ENCODE results near the gene CCDC8.
"Not testable (repeated sequence)": the region's sequence is repeated elsewhere in the genome, so short reads cannot be mapped to it uniquely, and the experiment has no call there.

CCDC8 gene

DNA sequence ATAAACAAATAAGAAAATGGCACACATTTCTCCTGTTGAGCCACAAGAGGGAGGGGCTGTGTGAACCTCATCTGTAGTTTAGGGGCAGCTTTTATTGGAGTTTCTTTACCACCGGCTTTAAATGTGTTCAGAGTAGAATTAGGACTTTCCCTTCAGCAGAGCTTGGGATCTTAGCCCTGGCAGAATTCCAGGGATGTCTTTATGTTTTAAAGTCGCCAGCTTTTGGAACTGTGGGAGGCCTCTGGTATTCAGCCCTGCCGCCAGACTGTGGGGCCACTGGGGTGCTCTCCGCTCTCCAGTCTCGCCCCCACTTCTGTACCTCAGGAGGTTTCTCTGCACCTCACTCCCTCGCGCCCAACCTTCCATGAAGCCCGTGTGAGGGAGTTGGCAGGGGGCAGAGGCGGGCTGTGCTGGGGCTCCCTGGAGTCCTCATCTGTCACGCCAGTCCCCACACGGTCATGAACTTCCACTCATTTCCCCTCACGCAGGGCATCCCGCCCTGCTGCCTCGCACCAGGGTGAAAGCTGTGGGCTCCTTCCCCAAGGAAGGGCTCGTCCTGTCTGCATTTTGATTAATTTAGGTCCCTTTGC is 31.5 kb downstream of the CCDC8 start:
- Histone ChIP-seq H3K9me3 (no peaks in the 10 kb centered on the region), H3K36me3 (peaks cover 84% of the 10 kb centered on the region), H3K27me3 (no peaks in the 10 kb centered on the region), H3K4me3 (ENCODE audit: low read depth, low read length) (no peak overlapping the region), H3K4me1 (no peaks in the 10 kb centered on the region)
- DNase-seq = no peak
- TF ChIP-seq, protein P1, sequence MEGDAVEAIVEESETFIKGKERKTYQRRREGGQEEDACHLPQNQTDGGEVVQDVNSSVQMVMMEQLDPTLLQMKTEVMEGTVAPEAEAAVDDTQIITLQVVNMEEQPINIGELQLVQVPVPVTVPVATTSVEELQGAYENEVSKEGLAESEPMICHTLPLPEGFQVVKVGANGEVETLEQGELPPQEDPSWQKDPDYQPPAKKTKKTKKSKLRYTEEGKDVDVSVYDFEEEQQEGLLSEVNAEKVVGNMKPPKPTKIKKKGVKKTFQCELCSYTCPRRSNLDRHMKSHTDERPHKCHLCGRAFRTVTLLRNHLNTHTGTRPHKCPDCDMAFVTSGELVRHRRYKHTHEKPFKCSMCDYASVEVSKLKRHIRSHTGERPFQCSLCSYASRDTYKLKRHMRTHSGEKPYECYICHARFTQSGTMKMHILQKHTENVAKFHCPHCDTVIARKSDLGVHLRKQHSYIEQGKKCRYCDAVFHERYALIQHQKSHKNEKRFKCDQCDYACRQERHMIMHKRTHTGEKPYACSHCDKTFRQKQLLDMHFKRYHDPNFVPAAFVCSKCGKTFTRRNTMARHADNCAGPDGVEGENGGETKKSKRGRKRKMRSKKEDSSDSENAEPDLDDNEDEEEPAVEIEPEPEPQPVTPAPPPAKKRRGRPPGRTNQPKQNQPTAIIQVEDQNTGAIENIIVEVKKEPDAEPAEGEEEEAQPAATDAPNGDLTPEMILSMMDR (IDR thresholded peaks at IDR 0.05; ENCODE audit: low read depth, low read length) = no peak

DNA sequence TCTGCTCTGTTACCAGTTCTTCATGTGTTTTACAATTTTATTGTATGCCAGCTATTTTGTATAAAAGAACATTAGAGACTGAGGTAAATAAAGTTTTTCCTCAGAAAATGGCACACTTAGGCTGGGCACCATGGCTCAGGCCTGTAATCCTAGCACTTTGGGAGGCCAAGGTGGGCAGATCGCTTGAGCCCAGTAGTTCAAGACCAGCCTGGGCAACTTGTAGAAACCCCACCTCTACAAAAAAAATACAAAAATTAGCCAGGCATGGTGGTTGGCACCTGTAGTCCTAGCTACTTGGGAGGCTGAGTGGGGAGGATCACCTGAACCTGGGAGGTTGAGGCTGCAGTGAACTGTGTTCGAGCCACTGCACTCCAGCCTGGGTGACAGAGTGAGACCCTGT is 32.0 kb downstream of the CCDC8 start:
- Histone ChIP-seq H3K4me3 (ENCODE audit: low read depth, low read length) (no peak overlapping the region), H3K4me1 (no peaks in the 10 kb centered on the region), H3K27me3 (no peaks in the 10 kb centered on the region), H3K36me3 (peaks cover 86% of the 10 kb centered on the region), H3K9me3 (no peaks in the 10 kb centered on the region)
- no peak for DNase-seq
- TF ChIP-seq, protein P1 (IDR thresholded peaks at IDR 0.05; ENCODE audit: low read depth, low read length) = no peak

DNA sequence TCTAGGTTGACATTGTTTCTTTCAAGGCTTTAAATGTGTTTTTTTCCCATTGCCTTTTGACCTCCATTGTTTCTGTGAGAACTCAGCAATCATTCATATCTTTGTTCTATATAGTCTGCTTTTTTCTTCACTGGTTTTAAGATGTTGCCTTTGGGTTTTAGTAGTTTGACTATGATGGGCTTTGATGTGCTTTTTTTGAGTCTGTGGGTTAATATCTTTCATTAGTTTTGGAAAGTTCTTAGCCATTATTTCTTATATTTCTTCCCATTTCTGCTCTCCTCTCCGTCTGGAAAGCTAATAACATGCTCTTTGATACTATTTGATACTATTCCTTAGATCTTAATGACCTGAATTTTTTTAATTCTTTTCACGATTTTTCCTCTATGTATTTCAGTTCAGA is 32.7 kb downstream of the CCDC8 start:
- TF ChIP-seq, protein P1 (IDR thresholded peaks at IDR 0.05; ENCODE audit: low read depth, low read length) = no peak
- H3K36me3 ChIP-seq = peaks cover 92% of the 10 kb centered on the region

DNA sequence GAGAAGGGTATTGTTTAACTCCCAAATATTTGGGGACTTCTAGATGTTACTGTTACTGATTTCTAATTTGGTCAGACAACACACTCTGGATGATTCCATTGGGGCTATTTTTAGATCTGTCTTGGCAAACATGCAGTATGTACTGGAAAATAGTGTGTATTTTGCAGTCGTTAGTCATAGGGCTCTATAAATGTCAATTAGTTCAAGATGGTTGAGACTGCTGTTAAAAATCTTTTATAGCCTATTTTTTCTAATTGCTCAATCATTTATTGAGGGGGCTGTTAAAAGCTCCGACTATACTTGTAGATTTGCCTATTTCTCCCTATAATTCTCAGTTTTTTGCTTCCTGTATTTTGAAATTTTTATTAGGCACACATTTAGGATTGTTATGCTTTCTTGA is 35.1 kb downstream of the CCDC8 start:
- H3K27me3 ChIP-seq = no peaks in the 10 kb centered on the region
- peaks cover 85% of the 10 kb centered on the region for H3K36me3 ChIP-seq
- H3K4me3 ChIP-seq (ENCODE audit: low read depth, low read length) = no peak overlapping the region
- no peaks in the 10 kb centered on the region for H3K4me1 ChIP-seq
- TF ChIP-seq, protein P1 (IDR thresholded peaks at IDR 0.05; ENCODE audit: low read depth, low read length) = no peak
- H3K9me3 ChIP-seq = no peaks in the 10 kb centered on the region
- DNase-seq = no peak

More for the DNA sequence above, 32.7 kb downstream of the CCDC8 start:
- H3K4me1 ChIP-seq = no peaks in the 10 kb centered on the region
- no peaks in the 10 kb centered on the region for H3K27me3 ChIP-seq
- no peak overlapping the region for H3K4me3 ChIP-seq (ENCODE audit: low read depth, low read length)
- DNase-seq = no peak
- no peaks in the 10 kb centered on the region for H3K9me3 ChIP-seq

DNA sequence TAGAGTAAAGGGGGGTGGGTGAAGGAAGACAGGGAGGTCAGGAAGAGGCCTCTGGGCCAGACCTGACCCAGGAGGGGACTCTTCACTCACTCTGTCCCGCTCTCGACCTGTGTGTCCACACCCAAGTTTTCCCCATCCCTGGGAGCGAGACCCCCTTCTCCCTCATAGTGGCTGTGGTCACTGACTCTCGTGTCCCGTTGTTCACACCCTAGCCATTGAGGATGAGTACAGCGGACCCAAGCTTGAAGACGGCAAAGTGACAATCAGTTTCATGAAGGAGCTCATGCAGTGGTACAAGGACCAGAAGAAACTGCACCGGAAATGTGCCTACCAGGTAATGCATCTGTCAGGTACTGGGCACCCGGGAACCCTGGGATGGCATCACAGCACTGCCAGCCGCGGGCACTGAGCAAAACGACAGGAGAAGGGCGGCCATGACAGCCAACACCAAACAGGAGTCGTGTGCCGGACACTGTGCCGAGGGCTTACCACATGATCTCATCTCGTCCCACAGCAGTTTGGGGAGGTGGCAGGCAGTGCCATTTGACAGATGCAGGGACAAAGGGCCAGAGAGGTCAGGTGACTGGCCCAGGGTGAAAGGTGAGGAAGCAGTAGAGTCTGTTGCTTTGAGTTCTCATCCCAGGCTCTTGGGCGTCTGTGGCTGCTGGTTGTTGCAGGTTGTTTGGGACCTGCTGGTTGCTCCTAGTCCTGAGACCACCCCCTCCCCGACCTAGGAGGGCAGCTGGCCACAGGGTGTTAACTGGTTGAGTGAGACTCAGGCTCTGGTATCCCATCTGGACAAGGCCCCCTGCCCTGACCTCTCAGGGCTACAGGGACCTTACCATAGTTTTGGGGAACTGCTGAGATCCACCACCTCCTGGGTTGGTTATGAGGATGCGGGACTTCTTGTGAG is 36.9 kb downstream of the CCDC8 start:
- H3K4me1 ChIP-seq = no peaks in the 10 kb centered on the region
- no peak for DNase-seq
- TF ChIP-seq, protein P1 (IDR thresholded peaks at IDR 0.05; ENCODE audit: low read depth, low read length) = no peak
- H3K36me3 ChIP-seq = peaks cover 75% of the 10 kb centered on the region
- H3K9me3 ChIP-seq = no peaks in the 10 kb centered on the region
- H3K27me3 ChIP-seq = no peaks in the 10 kb centered on the region
- no peak overlapping the region for H3K4me3 ChIP-seq (ENCODE audit: low read depth, low read length)

DNA sequence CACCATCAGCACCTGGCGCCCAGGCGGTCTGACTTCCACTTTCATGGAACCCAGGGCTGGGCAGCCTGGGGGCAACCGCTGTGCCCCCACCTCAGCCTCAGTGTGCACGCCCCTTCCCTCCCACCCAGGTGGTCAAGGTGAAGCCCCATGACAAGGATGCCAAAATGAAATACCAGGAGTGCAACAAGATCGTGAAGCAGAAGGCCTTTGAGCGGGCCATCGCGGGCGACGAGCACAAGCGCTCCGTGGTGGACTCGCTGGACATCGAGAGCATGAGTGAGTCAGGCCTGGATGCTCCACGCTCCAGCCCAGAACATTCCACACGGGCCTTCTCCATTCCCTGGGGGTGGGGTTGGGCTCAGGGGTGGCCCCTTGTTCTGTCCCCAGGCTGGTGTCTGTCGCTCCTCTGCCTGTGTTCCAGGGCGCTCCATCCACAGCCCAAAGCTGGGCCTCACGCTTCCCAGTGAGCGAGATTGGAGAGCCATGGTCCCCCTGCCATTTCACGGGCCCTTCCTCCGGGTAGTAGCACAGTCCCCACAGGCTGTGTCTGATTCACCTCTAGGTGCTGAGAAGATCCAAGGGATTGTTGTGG is 37.8 kb downstream of the CCDC8 start:
- H3K9me3 ChIP-seq; H3K4me1 ChIP-seq; H3K27me3 ChIP-seq; DNase-seq; H3K4me3 ChIP-seq (ENCODE audit: low read depth, low read length): not testable (repeated sequence)
- H3K36me3 ChIP-seq = peaks cover 65% of the 10 kb centered on the region

All from BE2C (cell line).